NCI-H1930 (cell line): ENCODE data around the gene RYR1.
"Not testable (repeated sequence)": the region's sequence is repeated elsewhere in the genome, so short reads cannot be mapped to it uniquely, and the experiment has no call there.

Experiments
- DNase-seq, 2 experiments: peaks; one replicate each; lab custom pipeline; 2025; lab: John Stamatoyannopoulos, UW

RYR1 gene

GRCh38 chr19:38514812-38515633 is 81.5 kb downstream of the RYR1 start:
- DNase-seq = peak; percentile 44 to 62

- no peak for DNase-seq
Measured at GRCh38 chr19:38515896-38516295, 82.4 kb downstream of the RYR1 start.

- no peak for DNase-seq
Measured at GRCh38 chr19:38516802-38517201, 83.3 kb downstream of the RYR1 start.

GRCh38 chr19:38517321-38517720 is 83.8 kb downstream of the RYR1 start:
- DNase-seq = no peak

GRCh38 chr19:38517980-38518379 is 84.5 kb downstream of the RYR1 start:
- not testable (repeated sequence) for DNase-seq

GRCh38 chr19:38519168-38519567 is 85.7 kb downstream of the RYR1 start:
- DNase-seq = no peak

GRCh38 chr19:38519988-38520387 is 86.5 kb downstream of the RYR1 start:
- no peak for DNase-seq

- no peak for DNase-seq
Measured at GRCh38 chr19:38522915-38523314, 89.4 kb downstream of the RYR1 start.

GRCh38 chr19:38523319-38523718 is 89.8 kb downstream of the RYR1 start:
- no peak for DNase-seq

- DNase-seq = no peak
Measured at GRCh38 chr19:38524369-38524768, 90.9 kb downstream of the RYR1 start.

- DNase-seq = no peak
Measured at GRCh38 chr19:38524994-38525634, 91.6 kb downstream of the RYR1 start.

GRCh38 chr19:38526430-38526829 is 92.9 kb downstream of the RYR1 start:
- DNase-seq = no peak

- peak; percentile 23 to 63 for DNase-seq
Measured at GRCh38 chr19:38527466-38528136, 94.1 kb downstream of the RYR1 start.

GRCh38 chr19:38528213-38528755 is 94.8 kb downstream of the RYR1 start:
- peak; percentile 51 to 65 for DNase-seq

- DNase-seq = no peak
Measured at GRCh38 chr19:38528931-38529330, 95.4 kb downstream of the RYR1 start.

GRCh38 chr19:38531515-38531914 is 98.0 kb downstream of the RYR1 start:
- no peak for DNase-seq

GRCh38 chr19:38532939-38533338 is 99.4 kb downstream of the RYR1 start:
- no peak for DNase-seq

GRCh38 chr19:38534574-38534973 is 101.1 kb downstream of the RYR1 start:
- no peak for DNase-seq

GRCh38 chr19:38535212-38535611 is 101.7 kb downstream of the RYR1 start:
- DNase-seq = no peak

GRCh38 chr19:38537071-38537936 is 103.8 kb downstream of the RYR1 start:
- DNase-seq = no peak

- DNase-seq = no peak
Measured at GRCh38 chr19:38538386-38538785, 104.9 kb downstream of the RYR1 start.
